GM12873 (cell line): ENCODE measurements around the gene LEMD1.

Experiments used
- TF ChIP-seq, protein P1 (sequence below): IDR thresholded peaks from 2 replicates; pipeline ENCODE4 v1.5.1; 2012; ENCODE audit warnings: low read depth, mild to moderate bottlenecking, moderate library complexity, low read length, control low read depth; ENCODE audit not compliant: insufficient read depth; ENCODE audit errors: missing control alignments

LEMD1 gene

DNA sequence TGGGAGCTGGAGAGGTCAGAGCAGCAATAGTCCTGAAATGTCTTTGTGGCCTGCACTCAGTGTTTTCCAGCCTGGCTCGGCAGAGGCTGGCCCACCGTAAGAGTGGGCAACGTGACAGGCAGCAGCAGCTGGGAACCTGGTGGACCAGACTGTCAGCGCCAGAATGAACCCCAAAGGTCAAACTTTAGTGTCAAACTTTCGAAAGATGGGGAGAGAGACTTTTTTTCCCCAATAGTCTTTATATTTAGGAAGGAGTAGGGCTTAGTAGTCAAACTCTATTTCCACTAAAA, 23.7 kb upstream of the LEMD1 start:
- TF ChIP-seq, protein P1, sequence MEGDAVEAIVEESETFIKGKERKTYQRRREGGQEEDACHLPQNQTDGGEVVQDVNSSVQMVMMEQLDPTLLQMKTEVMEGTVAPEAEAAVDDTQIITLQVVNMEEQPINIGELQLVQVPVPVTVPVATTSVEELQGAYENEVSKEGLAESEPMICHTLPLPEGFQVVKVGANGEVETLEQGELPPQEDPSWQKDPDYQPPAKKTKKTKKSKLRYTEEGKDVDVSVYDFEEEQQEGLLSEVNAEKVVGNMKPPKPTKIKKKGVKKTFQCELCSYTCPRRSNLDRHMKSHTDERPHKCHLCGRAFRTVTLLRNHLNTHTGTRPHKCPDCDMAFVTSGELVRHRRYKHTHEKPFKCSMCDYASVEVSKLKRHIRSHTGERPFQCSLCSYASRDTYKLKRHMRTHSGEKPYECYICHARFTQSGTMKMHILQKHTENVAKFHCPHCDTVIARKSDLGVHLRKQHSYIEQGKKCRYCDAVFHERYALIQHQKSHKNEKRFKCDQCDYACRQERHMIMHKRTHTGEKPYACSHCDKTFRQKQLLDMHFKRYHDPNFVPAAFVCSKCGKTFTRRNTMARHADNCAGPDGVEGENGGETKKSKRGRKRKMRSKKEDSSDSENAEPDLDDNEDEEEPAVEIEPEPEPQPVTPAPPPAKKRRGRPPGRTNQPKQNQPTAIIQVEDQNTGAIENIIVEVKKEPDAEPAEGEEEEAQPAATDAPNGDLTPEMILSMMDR, result no peak

DNA sequence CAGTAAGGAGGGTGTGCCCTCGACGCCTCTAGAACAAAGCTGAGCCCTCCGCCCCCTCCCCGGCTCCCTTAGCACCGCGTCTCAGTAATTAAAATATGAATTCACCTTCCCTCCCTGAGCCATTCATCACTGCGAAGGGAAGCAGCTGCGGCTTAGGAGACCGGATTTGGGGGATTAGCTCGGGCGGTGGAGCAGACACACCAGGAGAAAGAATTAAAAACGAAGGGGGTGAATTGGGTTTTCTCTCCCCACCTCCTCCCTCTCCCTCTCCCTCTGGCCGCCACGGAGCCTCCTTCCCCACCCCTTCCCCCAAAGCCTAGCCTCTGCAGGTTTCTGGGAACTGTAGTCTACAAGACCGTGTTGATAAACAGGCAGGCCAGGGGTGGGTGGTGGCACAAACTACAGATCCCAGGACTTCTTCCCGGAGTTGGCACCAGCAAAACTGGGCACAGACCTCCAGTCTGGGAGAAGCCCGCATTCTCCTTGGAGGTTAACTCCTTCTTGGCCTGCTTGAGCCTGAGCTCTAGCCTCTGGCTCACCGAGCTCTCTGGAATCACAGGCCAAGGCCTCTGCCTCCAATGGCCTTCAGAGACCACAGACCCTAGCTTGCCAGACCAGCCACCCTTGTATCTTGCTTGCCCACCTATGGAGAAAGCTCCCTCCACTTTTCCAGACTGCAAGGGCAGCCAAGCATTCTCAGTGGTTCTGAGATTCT, 23.2 kb upstream of the LEMD1 start:
- TF ChIP-seq, protein P1, result no peak

DNA sequence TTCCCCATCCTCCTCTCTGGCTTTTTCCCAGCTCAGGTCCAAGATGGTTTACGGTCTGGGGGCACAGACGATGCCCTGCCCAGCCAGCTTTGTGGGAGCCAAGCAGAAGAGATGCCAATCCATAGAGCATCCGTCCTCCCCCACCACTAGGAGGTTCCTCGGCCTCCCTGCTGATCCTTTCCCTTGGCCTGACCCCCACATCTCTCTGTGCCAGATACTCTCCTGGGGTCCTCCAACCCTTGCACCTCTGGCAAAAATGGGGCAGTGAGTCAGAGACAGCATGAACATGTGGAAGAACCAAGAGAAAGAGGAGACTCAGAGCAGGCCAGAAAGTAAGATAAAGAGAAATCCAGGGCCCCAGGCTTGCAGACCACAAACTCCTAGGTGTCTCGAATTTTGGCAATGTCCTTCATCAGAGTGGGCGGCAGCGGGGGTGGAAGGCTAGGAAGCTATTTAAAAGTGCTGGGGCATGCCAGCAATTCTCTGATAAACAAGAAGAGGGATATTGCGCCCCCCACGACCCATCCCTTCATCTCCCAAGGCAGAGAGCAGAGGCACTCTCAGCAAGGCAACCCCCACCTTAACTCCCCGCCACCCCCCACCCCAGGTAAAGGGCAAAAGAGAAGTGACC, 22.6 kb upstream of the LEMD1 start:
- TF ChIP-seq, protein P1, result no peak

DNA sequence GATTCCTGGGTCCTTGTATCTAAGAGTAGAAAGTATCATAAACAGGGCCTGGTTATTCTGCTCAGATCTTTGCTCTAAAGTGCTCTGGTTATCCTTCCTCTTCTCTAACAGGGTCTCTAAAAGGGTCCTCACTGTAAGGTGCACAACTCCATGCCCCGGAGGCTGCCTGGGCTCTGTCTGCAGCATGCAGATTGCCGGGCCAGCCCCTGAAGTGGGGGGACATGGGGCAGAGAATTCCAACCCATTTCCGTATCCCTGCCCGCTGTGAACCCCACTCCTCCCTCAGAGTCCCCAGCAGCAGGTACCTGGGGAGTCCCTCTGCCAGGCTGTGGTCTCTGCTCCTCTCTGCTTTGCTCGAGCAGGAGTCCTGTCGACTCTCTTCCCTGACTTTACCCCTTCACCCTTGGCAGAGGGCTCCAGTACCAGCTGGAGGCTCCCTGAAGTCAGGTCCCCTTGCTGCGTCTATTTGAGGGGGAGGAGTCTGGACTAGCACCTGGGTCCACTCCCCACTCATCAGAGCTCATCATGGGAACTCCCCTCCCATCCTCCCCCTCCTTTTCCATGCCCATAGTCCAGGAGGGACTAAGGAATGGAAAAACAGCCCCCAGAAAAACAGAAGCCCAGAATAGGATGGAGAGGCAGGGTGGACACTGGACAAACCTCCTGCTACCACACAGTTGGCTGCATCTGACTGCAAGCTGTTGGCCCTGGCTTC, 21.9 kb upstream of the LEMD1 start:
- TF ChIP-seq, protein P1, result no peak

DNA sequence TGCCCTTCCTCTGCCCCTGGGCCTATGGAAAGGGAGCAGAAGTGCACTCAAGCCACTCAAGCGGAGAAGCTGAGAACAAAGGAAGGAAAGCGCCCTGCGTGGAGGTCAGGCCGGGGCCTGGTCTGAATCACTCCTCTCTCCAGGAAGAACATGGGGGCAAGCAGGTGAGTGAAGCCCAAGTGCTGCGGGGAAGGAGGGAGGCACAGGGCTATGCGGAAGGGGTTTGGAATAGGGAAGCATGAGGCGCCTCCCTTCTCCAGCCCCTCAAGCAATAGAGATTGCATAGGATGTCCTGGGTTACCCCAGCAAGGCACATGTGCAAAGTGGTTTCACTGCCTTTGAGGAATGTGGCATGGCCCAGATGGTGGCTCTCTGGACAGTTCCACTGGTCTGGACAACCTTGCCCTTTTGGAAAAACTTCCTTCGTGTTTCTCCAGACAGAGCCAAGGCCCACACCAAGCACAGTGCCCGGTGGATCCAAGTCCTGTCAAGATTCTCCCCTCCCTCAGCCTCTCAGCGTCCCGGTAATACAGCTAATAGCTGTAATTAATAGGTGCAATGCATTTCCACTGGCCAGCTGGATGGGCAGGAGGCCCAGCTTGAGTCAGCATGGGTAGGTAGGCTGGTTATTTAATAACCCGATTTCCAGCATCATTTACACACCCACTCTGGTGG, 20.3 kb upstream of the LEMD1 start:
- TF ChIP-seq, protein P1, result no peak

DNA sequence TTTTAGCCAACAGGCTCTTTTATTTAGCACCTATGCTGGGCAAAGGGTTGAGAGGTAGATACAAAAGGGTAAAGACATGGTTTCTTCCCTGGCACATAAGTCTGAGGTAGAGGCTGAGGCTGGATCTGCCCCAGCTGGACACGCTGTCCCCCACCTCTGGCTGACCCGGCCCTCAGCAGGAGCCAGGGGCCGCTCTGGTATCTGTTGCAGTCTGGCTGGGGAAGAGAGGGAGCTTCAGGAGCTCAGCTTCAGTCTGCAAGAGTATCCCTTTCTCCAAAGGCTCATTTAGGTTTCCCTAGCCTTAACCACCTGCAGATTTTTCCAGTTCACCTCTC, 19.8 kb upstream of the LEMD1 start:
- TF ChIP-seq, protein P1, result no peak

DNA sequence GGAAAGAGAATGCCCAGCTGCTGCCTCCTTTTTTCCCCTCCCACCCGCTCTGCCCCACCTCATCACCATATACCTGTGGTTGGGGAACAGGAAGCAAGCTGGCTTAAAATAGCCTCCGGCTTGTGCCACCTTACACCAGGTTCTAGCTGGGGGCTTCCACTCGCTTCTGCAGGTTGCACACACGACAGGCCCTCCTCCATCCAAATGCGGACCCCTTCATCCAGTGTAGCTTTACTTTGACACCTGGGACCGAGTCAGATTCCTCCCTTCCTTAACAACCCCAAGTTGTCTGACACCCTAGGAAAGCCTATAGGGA, 19.4 kb upstream of the LEMD1 start:
- TF ChIP-seq, protein P1, result no peak
